GM19397 (cell line): ENCODE measurements around the gene SCGB1C1.
"Not testable (repeated sequence)": the region's sequence is repeated elsewhere in the genome, so short reads cannot be mapped to it uniquely, and the experiment has no call there.

Source experiments
- ATAC-seq: cut with Tn5 transposase; IDR thresholded peaks from one replicate; pipeline ENCODE4 v1.9.1; 2021; ENCODE audit warnings: mild to moderate bottlenecking, moderate library complexity; ENCODE audit not compliant: unreplicated experiment

The SCGB1C1 gene

GRCh38 chr11:192674-193128 lies at the start of gene SCGB1C1:
SCGB1C1 (plus strand) TSS chr11:193078; CDS start chr11:193100, 22 bp downstream.
- ATAC-seq, result not testable (repeated sequence)

- not testable (repeated sequence) for ATAC-seq
Measured at GRCh38 chr11:180242-180641, 12.6 kb upstream of the SCGB1C1 start.

DNA sequence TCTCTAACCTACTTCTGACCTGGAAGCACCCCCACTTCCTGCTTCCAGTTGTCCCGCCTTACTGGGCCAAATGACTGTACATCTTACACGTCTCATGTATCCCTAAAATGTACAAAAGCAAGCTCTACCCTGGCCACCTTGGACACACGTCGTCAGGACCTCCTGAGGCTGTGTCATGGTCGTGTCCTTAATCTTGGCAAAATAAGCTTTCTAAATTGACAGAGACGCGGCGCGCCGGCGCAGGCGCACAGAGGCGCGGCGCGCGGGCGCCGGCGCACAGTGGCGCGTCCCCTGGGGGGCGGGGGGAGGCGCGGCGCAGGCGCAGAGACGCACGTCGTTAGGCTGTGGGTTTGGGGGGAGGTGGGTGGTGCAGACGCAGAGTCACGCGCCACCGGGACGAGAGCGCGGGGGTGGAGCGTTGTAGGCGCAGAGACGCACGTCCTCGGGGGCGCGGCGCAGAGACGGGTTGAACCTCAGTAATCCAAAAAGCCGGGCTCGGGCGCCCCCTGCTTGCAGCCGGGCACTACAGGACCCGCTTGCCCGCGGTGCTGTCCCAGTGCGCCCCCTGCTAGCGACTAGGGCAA lies 3.6 kb upstream of the SCGB1C1 start:
- ATAC-seq, result not testable (repeated sequence)

- ATAC-seq, result peak; percentile 76
Measured at GRCh38 chr11:189843-190311, 3.0 kb upstream of the SCGB1C1 start.

GRCh38 chr11:190546-190945 lies 2.3 kb upstream of the SCGB1C1 start:
- ATAC-seq, result not testable (repeated sequence)

DNA sequence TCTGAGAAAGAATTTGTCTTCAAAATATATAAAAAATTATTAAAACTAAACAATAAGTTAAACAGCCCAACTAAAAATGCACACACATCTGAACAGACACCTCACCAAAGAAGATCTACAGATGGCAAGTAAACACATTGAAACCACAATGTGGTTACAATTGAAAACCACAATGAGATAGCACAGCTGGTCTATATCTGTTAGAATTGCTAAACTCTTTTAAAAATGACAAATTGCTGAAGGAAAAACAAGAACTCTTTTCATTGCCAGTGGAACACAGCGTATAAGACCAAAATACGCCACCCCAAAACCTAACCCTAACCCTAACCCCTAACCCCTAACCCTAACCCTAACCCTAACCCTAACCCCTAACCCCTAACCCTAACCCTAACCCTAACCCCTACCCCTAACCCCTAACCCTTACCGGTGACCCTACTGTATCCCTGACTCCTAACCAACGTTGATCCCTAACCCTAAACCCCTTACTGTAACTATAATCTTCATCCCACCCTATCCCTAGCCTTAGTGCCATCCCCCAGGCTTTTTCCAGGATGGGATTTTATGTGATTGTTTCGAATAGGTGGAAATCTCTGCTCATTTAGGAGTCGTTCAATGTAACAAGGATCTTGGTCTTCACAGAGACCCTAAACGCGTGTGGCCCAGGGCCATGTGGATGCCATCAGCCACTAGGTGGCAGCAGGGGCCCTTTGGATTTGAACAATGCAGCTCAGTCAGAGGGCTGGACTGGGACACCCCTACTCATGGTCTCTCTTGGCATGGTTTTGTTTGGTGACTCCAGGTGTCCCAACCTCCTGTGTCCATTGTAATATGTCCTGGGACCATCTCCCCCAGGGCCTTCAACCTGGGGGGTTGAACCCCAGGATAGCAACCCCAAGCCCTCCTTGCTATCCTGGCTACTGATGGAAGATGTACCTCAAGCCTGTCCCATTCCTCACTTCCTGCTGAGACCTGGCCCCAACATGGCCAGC lies 1.1 kb upstream of the SCGB1C1 start:
- ATAC-seq, result not testable (repeated sequence)

DNA sequence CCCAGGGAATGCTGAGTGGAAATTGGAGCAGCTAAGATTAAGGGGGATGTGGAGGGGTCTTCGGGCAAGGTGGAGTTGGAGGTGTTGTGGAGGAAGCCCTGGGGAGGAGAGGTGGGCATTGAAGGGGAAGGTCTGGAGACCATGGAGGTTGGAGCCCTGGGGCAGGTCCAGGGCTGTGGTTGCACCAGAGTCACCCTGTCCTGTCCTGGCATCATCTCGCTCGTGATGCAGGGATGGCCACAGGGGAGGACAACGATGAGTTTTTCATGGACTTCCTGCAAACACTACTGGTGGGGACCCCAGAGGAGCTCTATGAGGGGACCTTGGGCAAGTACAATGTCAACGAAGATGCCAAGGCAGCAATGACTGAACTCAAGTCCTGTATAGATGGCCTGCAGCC lies 603 bp downstream of the SCGB1C1 start:
- not testable (repeated sequence) for ATAC-seq

GRCh38 chr11:196786-197731 lies 4.2 kb downstream of the SCGB1C1 start:
- ATAC-seq, result no peak

- no peak for ATAC-seq
Measured at GRCh38 chr11:197741-198235, 4.9 kb downstream of the SCGB1C1 start.

- no peak for ATAC-seq
Measured at GRCh38 chr11:198236-198806, 5.4 kb downstream of the SCGB1C1 start.

DNA sequence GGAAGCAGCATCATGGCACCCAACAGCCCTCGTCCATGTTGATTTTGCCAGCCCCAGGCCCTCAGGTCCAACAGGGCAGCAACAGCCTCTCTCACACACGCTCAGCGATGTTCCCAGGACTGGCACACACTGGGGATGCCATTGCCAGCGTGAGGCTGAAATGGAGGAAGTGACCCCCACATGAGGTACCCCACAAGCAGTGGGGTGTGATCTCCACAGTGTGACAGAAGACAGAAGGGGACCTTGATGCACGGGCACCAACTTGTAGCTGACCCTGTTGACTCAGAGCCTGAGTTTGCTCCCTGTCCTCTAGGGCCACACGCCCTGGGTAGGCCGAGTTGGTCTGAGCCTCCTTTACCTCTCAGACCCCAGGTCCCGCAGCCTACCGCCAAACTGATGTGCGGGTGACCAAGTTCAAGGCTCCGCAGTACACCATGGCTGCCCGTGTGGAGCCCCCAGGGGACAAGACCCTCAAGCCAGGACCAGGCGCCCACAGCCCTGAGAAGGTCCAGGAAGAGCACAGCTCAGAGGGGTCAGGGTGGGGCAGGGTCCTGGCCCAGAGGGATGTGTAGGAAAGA lies 6.2 kb downstream of the SCGB1C1 start:
- no peak for ATAC-seq

GRCh38 chr11:199782-200181 lies 6.9 kb downstream of the SCGB1C1 start:
- ATAC-seq, result no peak

DNA sequence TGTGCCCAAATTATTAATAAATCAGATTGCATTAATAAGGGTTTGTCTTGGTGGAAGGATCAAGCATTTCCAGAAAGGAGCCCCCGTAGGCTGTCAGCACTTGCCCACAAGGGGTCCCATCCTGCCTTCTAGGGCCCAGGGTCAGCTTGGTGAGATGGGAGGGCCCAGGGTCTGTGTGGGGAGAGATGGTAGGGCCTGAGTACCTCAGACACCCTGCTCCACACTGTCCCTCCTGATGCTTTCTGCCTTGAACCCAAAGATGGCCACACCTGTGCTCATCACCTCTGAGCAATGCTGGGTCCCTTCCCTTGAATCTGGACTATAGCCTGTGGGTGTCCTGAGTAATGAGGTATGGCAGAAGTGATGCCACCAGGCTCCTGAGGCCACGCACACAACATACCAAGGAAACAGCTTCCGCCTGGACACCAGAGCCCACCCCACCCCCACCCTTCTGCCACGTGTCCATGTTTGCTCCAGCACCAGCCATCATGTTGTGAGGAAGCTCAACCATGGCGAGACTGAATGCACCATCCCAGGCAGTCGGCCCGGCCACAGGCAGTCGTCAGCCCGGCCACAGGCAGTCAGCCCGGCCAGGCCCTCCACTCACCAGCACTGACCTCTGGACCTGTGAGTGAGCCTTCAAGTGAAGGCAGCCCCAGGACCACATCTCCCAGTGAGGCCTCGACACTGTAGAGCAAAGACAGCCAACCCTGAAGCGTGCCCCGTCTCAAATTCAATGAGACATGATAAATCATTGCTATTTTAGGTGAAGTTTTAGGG lies 7.5 kb downstream of the SCGB1C1 start:
- no peak for ATAC-seq

- no peak for ATAC-seq
Measured at GRCh38 chr11:201966-202365, 9.1 kb downstream of the SCGB1C1 start.

DNA sequence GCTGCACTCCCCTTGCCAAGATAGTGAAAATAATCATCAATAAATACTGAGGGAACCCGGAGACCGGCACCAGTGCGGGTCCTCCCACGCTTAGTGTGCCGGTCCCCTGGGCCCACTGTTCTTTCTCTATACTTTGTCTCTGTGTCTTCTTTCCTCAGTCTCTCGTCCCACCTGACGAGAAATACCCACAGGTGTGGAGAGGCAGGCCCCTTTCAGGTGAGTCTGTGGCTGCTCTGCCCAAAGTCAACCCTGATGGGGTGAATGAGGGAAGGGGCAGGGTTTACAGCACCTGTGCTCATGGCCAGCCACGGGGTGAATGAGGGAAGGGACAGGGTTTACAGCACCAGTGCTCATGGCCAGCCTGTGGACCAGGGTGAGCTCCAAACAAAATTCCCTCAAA lies 9.6 kb downstream of the SCGB1C1 start:
- no peak for ATAC-seq

GRCh38 chr11:203056-203944 lies 10.4 kb downstream of the SCGB1C1 start:
- no peak for ATAC-seq

DNA sequence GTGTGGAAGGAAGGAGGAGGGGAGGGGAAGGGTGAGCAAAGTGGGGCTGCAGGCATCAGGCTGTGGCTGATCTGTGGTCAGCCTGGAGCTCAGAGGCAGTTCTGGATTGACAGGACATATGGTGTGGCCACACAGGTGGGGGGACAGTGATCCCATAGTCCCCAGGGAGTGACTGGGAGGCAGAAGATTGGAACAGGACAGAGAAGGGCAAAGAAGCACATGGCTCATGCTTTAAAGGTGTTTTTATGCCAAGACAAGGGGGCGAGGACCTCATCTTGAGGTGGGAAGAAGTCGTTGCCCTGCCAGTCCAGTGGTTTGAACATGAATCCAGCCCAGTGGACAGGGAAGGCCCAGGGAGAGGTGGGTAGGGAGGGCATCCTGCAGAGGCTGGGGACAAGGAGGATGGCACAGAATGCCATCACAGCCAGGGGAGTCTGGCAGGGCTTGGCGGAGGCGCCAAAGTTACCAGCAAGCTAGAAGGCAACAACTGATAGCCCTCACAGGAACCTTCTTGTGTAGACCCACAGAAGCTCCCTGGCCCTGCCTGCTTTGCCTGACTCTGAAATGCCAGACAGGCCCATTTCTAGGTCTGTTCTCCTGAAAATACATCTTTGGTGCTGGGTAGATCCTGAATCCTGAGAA lies 11.2 kb downstream of the SCGB1C1 start:
- ATAC-seq, result no peak
